GM21390 (cell line): ENCODE data around the gene OSBP.
"Not testable (repeated sequence)": the region's sequence is repeated elsewhere in the genome, so short reads cannot be mapped to it uniquely, and the experiment has no call there.

Experiments
- ATAC-seq: cut with Tn5 transposase; IDR thresholded peaks from one replicate; pipeline ENCODE4 v1.9.1; 2021; ENCODE audit not compliant: unreplicated experiment

Gene OSBP

GRCh38 chr11:59556115-59556916 is 59.3 kb downstream of the OSBP start:
- ATAC-seq, result no peak

GRCh38 chr11:59555601-59556114 is 59.9 kb downstream of the OSBP start:
- ATAC-seq, result no peak

- ATAC-seq, result no peak
Observed at GRCh38 chr11:59553323-59553722, 62.3 kb downstream of the OSBP start.

GRCh38 chr11:59552844-59553243 is 62.7 kb downstream of the OSBP start:
- no peak for ATAC-seq

GRCh38 chr11:59551659-59552521 is 63.7 kb downstream of the OSBP start:
- no peak for ATAC-seq

GRCh38 chr11:59550842-59551658 is 64.5 kb downstream of the OSBP start:
- peak; percentile 27 for ATAC-seq

GRCh38 chr11:59550368-59550841 is 65.2 kb downstream of the OSBP start:
- ATAC-seq, result peak; percentile 89

GRCh38 chr11:59548309-59548656 is 67.3 kb downstream of the OSBP start:
- ATAC-seq, result no peak

GRCh38 chr11:59547605-59548308 is 67.8 kb downstream of the OSBP start:
- ATAC-seq, result not testable (repeated sequence)

- no peak for ATAC-seq
Observed at GRCh38 chr11:59545179-59546020, 70.2 kb downstream of the OSBP start.

GRCh38 chr11:59544869-59545178 is 70.8 kb downstream of the OSBP start:
- ATAC-seq, result no peak

GRCh38 chr11:59543713-59544112 is 71.9 kb downstream of the OSBP start:
- not testable (repeated sequence) for ATAC-seq

GRCh38 chr11:59542142-59542810 is 73.3 kb downstream of the OSBP start:
- ATAC-seq, result no peak

GRCh38 chr11:59534676-59535075 is 80.9 kb downstream of the OSBP start:
- ATAC-seq, result no peak

- ATAC-seq, result no peak
Observed at GRCh38 chr11:59532620-59533019, 83.0 kb downstream of the OSBP start.

- no peak for ATAC-seq
Observed at GRCh38 chr11:59528711-59529110, 86.9 kb downstream of the OSBP start.
